HepG2 (cell line): Measurements from ENCODE around the gene CD200. TPM values are rescaled to one million over a fixed set of nuclear protein-coding genes. Genes with fewer than 3 reads are reported as not detected.

Experiments
- ATAC-seq: fragments of 200-7000 bp; cut with Tn5 transposase; 3 replicates; pipeline ENCODE4 v1.9.1; 2020; ENCODE audit warnings: mild to moderate bottlenecking, moderate library complexity
- BruUV-seq: library from RNA; stranded (reverse); fragments of 400-500 nt; replicated peaks from 2 replicates; lab custom pipeline; 2021; lab: Mats Ljungman, UMichigan
- CTCF ChIA-PET: fragments of 300-600 bp; formaldehyde crosslinking; extraction: SDS; loops from one replicate; lab custom pipeline; 2021; ENCODE audit warnings: low total read pairs, inconsistent platforms, low intra/inter-chr PET ratio; lab: Yijun Ruan, JAX
- POLR2A ChIA-PET: fragments of 350-600 bp; sonication (Branson Sonifier 250); formaldehyde crosslinking; loops from one replicate; lab custom pipeline; 2020; ENCODE audit warnings: antibody characterized with exemption, inconsistent platforms; lab: Yijun Ruan, JAX
- DNase-seq: peaks from one replicate; pipeline ENCODE4 v3.0.0-alpha.2; 2015; ENCODE audit warnings: low spot score
- FAIRE-seq: peaks from 3 replicates; lab custom pipeline; 2011; peaks lifted over from hg19 to GRCh38; lab: Jason Lieb, UNC
- H2AFZ ChIP-seq: one replicate; pipeline ENCODE4 v1.6.1; 2011; ENCODE audit warnings: low read length, inconsistent platforms
- H3K27ac ChIP-seq: fragments of 300-600 bp; 3 replicates; pipeline ENCODE4 v1.8.0; 2011; ENCODE audit warnings: mixed run types, mild to moderate bottlenecking, mixed read lengths, low read length, inconsistent platforms; ENCODE audit not compliant: insufficient read depth; ENCODE audit errors: extremely low read length
- H3K27me3 ChIP-seq, 2 experiments: fragments of 200-600 bp in 1 of 2; 2 replicates in 1 of 2; 3 replicates in 1 of 2; pipeline versions ENCODE4 v1.6.0 to v1.8.0; 2011; ENCODE audit warnings: low read length in 2 of 2, mild to moderate bottlenecking in 2 of 2, moderate library complexity in 2 of 2, inconsistent platforms in 1 of 2; ENCODE audit not compliant: insufficient read depth in 2 of 2, control insufficient read depth in 1 of 2
- H3K36me3 ChIP-seq, 2 experiments: fragments of 200-600 bp in 1 of 2; replicated peaks in 1 of 2; 2 replicates in 1 of 2; 3 replicates in 1 of 2; pipeline versions ENCODE4 v1.5.1 to v1.8.0; 2011; ENCODE audit warnings: low read length in 2 of 2, inconsistent platforms in 1 of 2; ENCODE audit not compliant: insufficient read depth in 2 of 2, control insufficient read depth in 1 of 2
- H3K4me1 ChIP-seq: 2 replicates; pipeline ENCODE4 v1.5.1; 2012; ENCODE audit warnings: low read length, inconsistent platforms; ENCODE audit not compliant: insufficient read depth
- H3K4me2 ChIP-seq: 2 replicates; pipeline ENCODE4 v1.6.0; 2011; ENCODE audit warnings: low read depth, low read length, inconsistent platforms
- H3K4me3 ChIP-seq, 3 experiments: fragments of 200-600 bp in 1 of 3; sonication (generic), shearing (Covaris generic) in 1 of 3; replicated peaks in 1 of 3; 2 replicates each; pipeline ENCODE4 v1.5.1; 2011 to 2016; ENCODE audit warnings: low read length in 3 of 3, inconsistent platforms in 2 of 3, low read depth in 2 of 3, mild to moderate bottlenecking in 2 of 3, control low read depth in 1 of 3, mixed read lengths in 1 of 3; ENCODE audit not compliant: insufficient read depth in 1 of 3
- H3K79me2 ChIP-seq: one replicate; pipeline ENCODE4 v1.6.1; 2011; ENCODE audit warnings: low read length, inconsistent platforms; ENCODE audit not compliant: insufficient read depth
- H3K9ac ChIP-seq: 2 replicates; pipeline ENCODE4 v1.6.0; 2011; ENCODE audit warnings: mild to moderate bottlenecking, low read depth, low read length, inconsistent platforms; ENCODE audit not compliant: insufficient read depth
- H3K9me3 ChIP-seq: 2 replicates; pipeline ENCODE4 v1.5.1; 2012; ENCODE audit warnings: mild to moderate bottlenecking, low read length
- H4K20me1 ChIP-seq: 2 replicates; pipeline ENCODE4 v1.6.0; 2011; ENCODE audit warnings: inconsistent platforms, mild to moderate bottlenecking, low read length, moderate library complexity; ENCODE audit not compliant: insufficient read depth
- ARNT2 ChIP-seq: sonication (generic); formaldehyde crosslinking; IDR thresholded peaks from 2 replicates; pipeline ENCODE4 v1.8.0; 2022; ENCODE audit warnings: mild to moderate bottlenecking, low read depth, missing genetic modification reagents, moderate library complexity
- ELK4 ChIP-seq: sonication (generic); formaldehyde crosslinking; IDR thresholded peaks from 2 replicates; pipeline ENCODE4 v1.9.0; 2021; ENCODE audit warnings: missing genetic modification reagents, borderline replicate concordance
- FLYWCH1 ChIP-seq: sonication (generic); formaldehyde crosslinking; IDR thresholded peaks from 2 replicates; pipeline ENCODE4 v1.8.1; 2023; ENCODE audit warnings: mild to moderate bottlenecking, missing genetic modification reagents
- HMGA1 ChIP-seq: sonication (generic); formaldehyde crosslinking; conservative IDR thresholded peaks from 2 replicates; pipeline ENCODE4 v1.4.0; 2020; ENCODE audit warnings: missing genetic modification reagents
- KDM6A ChIP-seq: IDR thresholded peaks from 2 replicates; pipeline ENCODE4 v1.6.1; 2016; ENCODE audit warnings: low read depth
- KLF12 ChIP-seq: sonication (generic); formaldehyde crosslinking; IDR thresholded peaks from 2 replicates; pipeline ENCODE4 v1.4.0; 2020; ENCODE audit warnings: missing genetic modification reagents, borderline replicate concordance
- NR3C1 ChIP-seq: sonication (generic); formaldehyde crosslinking; IDR thresholded peaks from 2 replicates; pipeline ENCODE4 v1.4.0; 2020; ENCODE audit warnings: missing genetic modification reagents
- PRPF4 ChIP-seq: fragments of 200-400 bp; formaldehyde crosslinking; IDR thresholded peaks from 2 replicates; pipeline ENCODE4 v1.6.1; 2016; ENCODE audit warnings: low read length, low read depth; ENCODE audit not compliant: poor library complexity, severe bottlenecking
- RNF2 ChIP-seq: fragments of 450-650 bp; conservative IDR thresholded peaks from 2 replicates; pipeline ENCODE4 v1.6.1; 2016; ENCODE audit warnings: low read depth
- SMYD3 ChIP-seq: sonication (generic); formaldehyde crosslinking; IDR thresholded peaks from 2 replicates; pipeline ENCODE4 v1.8.1; 2023; ENCODE audit warnings: mild to moderate bottlenecking, missing genetic modification reagents
- TCF12 ChIP-seq, 2 experiments: fragments of 450-650 bp in 1 of 2; sonication (generic) in 1 of 2; formaldehyde crosslinking in 1 of 2; IDR thresholded peaks; 2 replicates each; pipeline versions ENCODE4 v1.6.1 to v1.8.0; 2017 to 2022; ENCODE audit warnings: antibody characterized with exemption in 1 of 2, mild to moderate bottlenecking in 1 of 2, missing genetic modification reagents in 1 of 2, moderate library complexity in 1 of 2
- ZBTB3 ChIP-seq: sonication (generic); formaldehyde crosslinking; IDR thresholded peaks from 2 replicates; pipeline ENCODE4 v1.4.0; 2020; ENCODE audit warnings: low read depth, mild to moderate bottlenecking, moderate library complexity, missing genetic modification reagents, borderline replicate concordance
- ZNF225 ChIP-seq: sonication (generic); formaldehyde crosslinking; IDR thresholded peaks from 2 replicates; pipeline ENCODE4 v1.4.0; 2020; ENCODE audit warnings: mild to moderate bottlenecking, missing genetic modification reagents
- ZNF275 ChIP-seq: sonication (generic); formaldehyde crosslinking; IDR thresholded peaks from 2 replicates; pipeline ENCODE4 v1.8.0; 2022; ENCODE audit warnings: missing genetic modification reagents, mild to moderate bottlenecking, inconsistent platforms, borderline replicate concordance
- ZNF468 ChIP-seq: sonication (generic); formaldehyde crosslinking; IDR thresholded peaks from 2 replicates; pipeline ENCODE4 v1.8.0; 2022; ENCODE audit warnings: mild to moderate bottlenecking, moderate library complexity, missing genetic modification reagents
- WGBS: methylation state at CpG from one replicate; pipeline ENCODE4 v1.1.6; 2017; ENCODE audit warnings: low lambda C conversion rate; 5-methylcytosine and 5-hydroxymethylcytosine counted together
- in situ Hi-C: cut with HindIII; loops from 2 replicates; pipeline ENCODE4 v1.10.0; 2017; ENCODE audit warnings: low pct_unique_long_range_greater_than_20kb; ENCODE audit not compliant: extremely low pct_ligation_motif_present
- intact Hi-C: fragments of 100-400 bp; cut with micrococcal nuclease; formaldehyde crosslinking; loops from one replicate; pipeline ENCODE4 v1.10.0; 2022; ENCODE audit not compliant: unreplicated experiment
- polyA plus RNA-seq, 8 experiments: library from polyadenylated mRNA; depleted of rRNA in 3 of 8; stranded (reverse) in 7 of 8; unstranded in 1 of 8; fragments of >200 nt; fragmentation: Illumina TruSeq in 4 of 8; extraction: Trizol in 4 of 8; gene quantifications; 2 replicates each; pipeline versions ENCODE4 v1.2.1 to v1.2.3, GENCODE V29; 2011 to 2016; ENCODE audit warnings: low read depth in 4 of 8, missing spikeins in 1 of 8, mixed read lengths in 1 of 8; ENCODE audit not compliant: insufficient read depth in 1 of 8
- total RNA-seq, 5 experiments: library from RNA; depleted of rRNA; stranded (reverse); fragments of >200 nt; fragmentation: Illumina TruSeq; extraction: Trizol; gene quantifications; 2 replicates each; pipeline ENCODE4 v1.2.3, GENCODE V29; 2016; ENCODE audit warnings: low read depth in 1 of 5
- TF ChIP-seq, protein P1 (sequence below): sonication (generic); formaldehyde crosslinking; IDR thresholded peaks from 2 replicates; pipeline ENCODE4 v1.4.0; 2020; ENCODE audit warnings: missing genetic modification reagents; ENCODE audit errors: not compliant biosample characterization

Gene CD200
- total and polyA plus RNA-seq, 2 of the 13 experiments (the other 11 are each of a cell fraction or from before 2014, with no cell fraction given) = not detected

DNA sequence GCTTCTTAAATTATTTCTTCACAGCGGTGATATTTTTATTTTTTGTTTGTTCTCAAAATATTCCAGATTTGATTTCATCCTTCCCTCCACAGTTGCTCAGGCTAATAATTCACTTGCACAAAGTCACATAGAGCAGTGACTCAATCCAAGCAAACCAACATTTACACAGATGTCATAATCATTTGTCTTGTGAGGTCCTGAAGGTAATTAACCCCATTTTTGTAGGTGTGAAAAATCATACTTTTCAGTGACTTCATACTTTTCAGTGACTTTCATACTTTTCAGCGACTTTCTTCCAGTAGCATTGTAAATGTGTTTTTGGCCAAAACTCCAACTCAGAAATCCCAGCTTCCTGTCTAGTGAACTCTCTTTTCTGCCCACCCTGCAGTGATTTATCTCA is 32.1 kb downstream of the CD200 start:
- BruUV-seq = no TSS peak
- TF ChIP-seq KLF12 (CRISPR knock-in tag) (no peak), ZBTB3 (CRISPR knock-in tag) (no peak), FLYWCH1 (CRISPR knock-in tag) (no peak), TCF12 (IDR thresholded peaks at IDR 0.05) (no peak), TCF12 (CRISPR knock-in tag; IDR thresholded peaks at IDR 0.05) (no peak), NR3C1 (no peak), ELK4 (CRISPR knock-in tag) (no peak), HMGA1 (no peak), ZNF468 (CRISPR knock-in tag) (no peak), ZNF225 (no peak), ARNT2 (CRISPR knock-in tag) (no peak), SMYD3 (CRISPR knock-in tag) (no peak), RNF2 (no peak), PRPF4 (no peak), KDM6A (CRISPR knock-in tag) (no peak), ZNF275 (CRISPR knock-in tag) (no peak)
- TF ChIP-seq, protein P1, sequence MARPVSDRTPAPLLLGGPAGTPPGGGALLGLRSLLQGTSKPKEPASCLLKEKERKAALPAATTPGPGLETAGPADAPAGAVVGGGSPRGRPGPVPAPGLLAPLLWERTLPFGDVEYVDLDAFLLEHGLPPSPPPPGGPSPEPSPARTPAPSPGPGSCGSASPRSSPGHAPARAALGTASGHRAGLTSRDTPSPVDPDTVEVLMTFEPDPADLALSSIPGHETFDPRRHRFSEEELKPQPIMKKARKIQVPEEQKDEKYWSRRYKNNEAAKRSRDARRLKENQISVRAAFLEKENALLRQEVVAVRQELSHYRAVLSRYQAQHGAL = no peak
- H3K79me2 ChIP-seq = no peaks in the 10 kb centered on the region
- no peak overlapping the region for H3K9ac ChIP-seq
- H3K9me3 ChIP-seq = no peaks in the 10 kb centered on the region
- DNase-seq = no peak
- CTCF ChIA-PET = no interaction called here
- FAIRE-seq = no peak
- in situ Hi-C loops = no loop called here
- no peaks in the 10 kb centered on the region for H3K36me3 ChIP-seq
- intact Hi-C loops = no loop called here
- H2AFZ ChIP-seq = no peak overlapping the region
- WGBS = 11% methylated on average over 2 of the region's 2 CpGs
- H3K4me3 ChIP-seq = no peak overlapping the region
- H3K27me3 ChIP-seq = no peaks in the 10 kb centered on the region
- no peak for ATAC-seq
- POLR2A ChIA-PET = no interaction called here
- no peaks in the 10 kb centered on the region for H3K4me1 ChIP-seq
- no peak overlapping the region for H3K4me2 ChIP-seq
- no peaks in the 10 kb centered on the region for H4K20me1 ChIP-seq
- H3K27ac ChIP-seq = no peak overlapping the region
